ENCODE measurements around the gene CCZ1.
"Not testable (repeated sequence)": the region's sequence is repeated elsewhere in the genome, so short reads cannot be mapped to it uniquely, and the experiment has no call there.

CCZ1 gene

GRCh38 chr7:5898480-5899224 is at the start of gene CCZ1:
Gene CCZ1 (plus strand): TSS chr7:5898733. CDS start chr7:5898800, 67 bp downstream.
- FAIRE-seq: not testable (repeated sequence)

GRCh38 chr7:5850944-5851343 is 47.6 kb upstream of the CCZ1 start:
- FAIRE-seq: no peak

GRCh38 chr7:5854738-5855137 is 43.8 kb upstream of the CCZ1 start:
- no peak for FAIRE-seq

GRCh38 chr7:5857041-5857575 is 41.4 kb upstream of the CCZ1 start:
- FAIRE-seq: not testable (repeated sequence)

- FAIRE-seq: not testable (repeated sequence)
These were observed 40.0 kb upstream of the CCZ1 start for GRCh38 chr7:5858494-5858893.

- FAIRE-seq: not testable (repeated sequence)
These were observed 37.3 kb upstream of the CCZ1 start for GRCh38 chr7:5861281-5861680.

GRCh38 chr7:5862753-5863366 is 35.7 kb upstream of the CCZ1 start:
- not testable (repeated sequence) for FAIRE-seq

GRCh38 chr7:5865279-5865931 is 33.1 kb upstream of the CCZ1 start:
- FAIRE-seq: not testable (repeated sequence)

GRCh38 chr7:5867060-5867459 is 31.5 kb upstream of the CCZ1 start:
- no peak for FAIRE-seq

- FAIRE-seq: not testable (repeated sequence)
These were observed 29.6 kb upstream of the CCZ1 start for GRCh38 chr7:5868928-5869341.

GRCh38 chr7:5869691-5870090 is 28.8 kb upstream of the CCZ1 start:
- no peak for FAIRE-seq

- FAIRE-seq: no peak
These were observed 28.2 kb upstream of the CCZ1 start for GRCh38 chr7:5870311-5870710.

- FAIRE-seq: no peak
These were observed 26.2 kb upstream of the CCZ1 start for GRCh38 chr7:5872326-5872725.

- not testable (repeated sequence) for FAIRE-seq
These were observed 18.9 kb upstream of the CCZ1 start for GRCh38 chr7:5879591-5879990.

GRCh38 chr7:5880106-5880505 is 18.4 kb upstream of the CCZ1 start:
- FAIRE-seq: not testable (repeated sequence)

- FAIRE-seq: not testable (repeated sequence)
These were observed 14.1 kb upstream of the CCZ1 start for GRCh38 chr7:5884431-5884830.

GRCh38 chr7:5888021-5888420 is 10.5 kb upstream of the CCZ1 start:
- FAIRE-seq: not testable (repeated sequence)

- FAIRE-seq: not testable (repeated sequence)
These were observed 8.3 kb upstream of the CCZ1 start for GRCh38 chr7:5890244-5890643.

GRCh38 chr7:5892498-5892897 is 6.0 kb upstream of the CCZ1 start:
- FAIRE-seq: no peak

GRCh38 chr7:5897369-5897919 is 1.1 kb upstream of the CCZ1 start:
- not testable (repeated sequence) for FAIRE-seq

GRCh38 chr7:5903002-5903401 is 4.5 kb downstream of the CCZ1 start:
- not testable (repeated sequence) for FAIRE-seq

GRCh38 chr7:5904726-5905125 is 6.2 kb downstream of the CCZ1 start:
- not testable (repeated sequence) for FAIRE-seq

GRCh38 chr7:5908835-5909234 is 10.3 kb downstream of the CCZ1 start:
- not testable (repeated sequence) for FAIRE-seq
